MM.1S (cell line): ENCODE data around the gene TENT4B.

Experiments used
- EZH2phosphoT487 ChIP-seq: fragments of 300-600 bp; sonication (generic); IDR thresholded peaks from 2 replicates; pipeline ENCODE4 v1.6.1; 2018; ENCODE audit warnings: antibody characterized with exemption, low read length
- TF ChIP-seq, protein P1 (sequence below): fragments of 300-600 bp; sonication (generic); IDR thresholded peaks from 2 replicates; pipeline ENCODE4 v1.5.1; 2016; ENCODE audit warnings: antibody characterized with exemption, low read length, mixed read lengths

- no peak for TF ChIP-seq EZH2phosphoT487
- TF ChIP-seq, protein P1, sequence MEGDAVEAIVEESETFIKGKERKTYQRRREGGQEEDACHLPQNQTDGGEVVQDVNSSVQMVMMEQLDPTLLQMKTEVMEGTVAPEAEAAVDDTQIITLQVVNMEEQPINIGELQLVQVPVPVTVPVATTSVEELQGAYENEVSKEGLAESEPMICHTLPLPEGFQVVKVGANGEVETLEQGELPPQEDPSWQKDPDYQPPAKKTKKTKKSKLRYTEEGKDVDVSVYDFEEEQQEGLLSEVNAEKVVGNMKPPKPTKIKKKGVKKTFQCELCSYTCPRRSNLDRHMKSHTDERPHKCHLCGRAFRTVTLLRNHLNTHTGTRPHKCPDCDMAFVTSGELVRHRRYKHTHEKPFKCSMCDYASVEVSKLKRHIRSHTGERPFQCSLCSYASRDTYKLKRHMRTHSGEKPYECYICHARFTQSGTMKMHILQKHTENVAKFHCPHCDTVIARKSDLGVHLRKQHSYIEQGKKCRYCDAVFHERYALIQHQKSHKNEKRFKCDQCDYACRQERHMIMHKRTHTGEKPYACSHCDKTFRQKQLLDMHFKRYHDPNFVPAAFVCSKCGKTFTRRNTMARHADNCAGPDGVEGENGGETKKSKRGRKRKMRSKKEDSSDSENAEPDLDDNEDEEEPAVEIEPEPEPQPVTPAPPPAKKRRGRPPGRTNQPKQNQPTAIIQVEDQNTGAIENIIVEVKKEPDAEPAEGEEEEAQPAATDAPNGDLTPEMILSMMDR: no peak
Measured at GRCh38 chr16:50261707-50262235, 108.7 kb downstream of the TENT4B start.
